HG03354 (cell line): Measurements from ENCODE around the gene FUT3.
"Not testable (repeated sequence)": the region's sequence is repeated elsewhere in the genome, so short reads cannot be mapped to it uniquely, and the experiment has no call there.

Source experiments
- ATAC-seq: cut with Tn5 transposase; IDR thresholded peaks from one replicate; pipeline ENCODE4 v1.9.1; 2021; ENCODE audit warnings: mild to moderate bottlenecking; ENCODE audit not compliant: unreplicated experiment, poor library complexity, severe bottlenecking

FUT3 gene

GRCh38 chr19:5851302-5851701 is at the start of gene FUT3:
Gene FUT3, minus strand, starts transcription at chr19:5851449.
- no peak for ATAC-seq

GRCh38 chr19:5900976-5901375 is 49.7 kb upstream of the FUT3 start:
- ATAC-seq = no peak

GRCh38 chr19:5899728-5900526 is 48.7 kb upstream of the FUT3 start:
- no peak for ATAC-seq

- ATAC-seq = no peak
These were observed 46.1 kb upstream of the FUT3 start for GRCh38 chr19:5897189-5897969.

GRCh38 chr19:5896365-5897076 is 45.3 kb upstream of the FUT3 start:
- ATAC-seq = no peak

GRCh38 chr19:5895890-5896289 is 44.6 kb upstream of the FUT3 start:
- no peak for ATAC-seq

GRCh38 chr19:5895409-5895808 is 44.2 kb upstream of the FUT3 start:
- ATAC-seq = no peak

- ATAC-seq = no peak
These were observed 43.6 kb upstream of the FUT3 start for GRCh38 chr19:5894704-5895349.

GRCh38 chr19:5893907-5894703 is 42.9 kb upstream of the FUT3 start:
- no peak for ATAC-seq

GRCh38 chr19:5893296-5893903 is 42.2 kb upstream of the FUT3 start:
- ATAC-seq = no peak

GRCh38 chr19:5892772-5893275 is 41.6 kb upstream of the FUT3 start:
- ATAC-seq = no peak

GRCh38 chr19:5891938-5892771 is 40.9 kb upstream of the FUT3 start:
- ATAC-seq = no peak

- ATAC-seq = no peak
These were observed 40.3 kb upstream of the FUT3 start for GRCh38 chr19:5891572-5891937.

- no peak for ATAC-seq
These were observed 38.9 kb upstream of the FUT3 start for GRCh38 chr19:5890099-5890498.

GRCh38 chr19:5889288-5889971 is 38.2 kb upstream of the FUT3 start:
- no peak for ATAC-seq

- ATAC-seq = not testable (repeated sequence)
These were observed 33.0 kb upstream of the FUT3 start for GRCh38 chr19:5884065-5884811.
